Measurements from ENCODE around the gene ACP2. TPM values are rescaled to one million over a fixed set of nuclear protein-coding genes. Genes with fewer than 3 reads are reported as not detected.
"Not testable (repeated sequence)": the region's sequence is repeated elsewhere in the genome, so short reads cannot be mapped to it uniquely, and the experiment has no call there.

ACP2 gene
- total and polyA plus RNA-seq, 7 donors = 7.1 to 19.0 (median 16.4) TPM

GRCh38 chr11:47204637-47204989 lies 44.0 kb downstream of the ACP2 start:
- DNase-seq (no peak), ATAC-seq (no peak)
- Histone ChIP-seq H3K27me3 (ENCODE audit: insufficient read depth in 3 of 3, low read length in 2 of 3) (no peaks in the 10 kb centered on the region), H3K9me3 (no peaks in the 10 kb centered on the region), H3K36me3 (ENCODE audit: insufficient read depth in 1 of 2, low read depth in 1 of 2) (no peaks in the 10 kb centered on the region), H3K4me1 (no peaks in the 10 kb centered on the region), H3K27ac (no peak overlapping the region), H3K4me3 (no peak overlapping the region)
- TF ChIP-seq CTCF (IDR thresholded peaks at IDR 0.05) = no peak
- WGBS, 3 donors = 61 to 77% (median 76%) methylated on average over 2 of the region's 2 CpGs
- intact Hi-C loops (cut with DNase I) = no loop called here

GRCh38 chr11:47202576-47202975 lies 46.0 kb downstream of the ACP2 start:
- intact Hi-C loops (cut with DNase I) = no loop called here
- Histone ChIP-seq H3K4me3 (no peak overlapping the region), H3K27me3 (ENCODE audit: insufficient read depth in 3 of 3, low read length in 2 of 3) (no peaks in the 10 kb centered on the region), H3K27ac (no peak overlapping the region), H3K4me1 (no peaks in the 10 kb centered on the region), H3K36me3 (ENCODE audit: insufficient read depth in 1 of 2, low read depth in 1 of 2) (no peaks in the 10 kb centered on the region), H3K9me3 (no peaks in the 10 kb centered on the region)
- no peak for TF ChIP-seq CTCF (IDR thresholded peaks at IDR 0.05)
- DNase-seq (no peak), ATAC-seq (no peak)
- WGBS, 3 donors = 73 to 81% (median 75%) methylated on average over 5 of the region's 5 CpGs

GRCh38 chr11:47201015-47201414 lies 47.6 kb downstream of the ACP2 start:
- TF ChIP-seq CTCF (IDR thresholded peaks at IDR 0.05) = no peak
- H3K9me3 ChIP-seq = no peaks in the 10 kb centered on the region
- no peak overlapping the region for H3K4me3 ChIP-seq
- WGBS, 3 donors = 67 to 79% (median 72%) methylated on average over 4 of the region's 4 CpGs
- no peaks in the 10 kb centered on the region for H3K36me3 ChIP-seq (ENCODE audit: insufficient read depth in 1 of 2, low read depth in 1 of 2)
- H3K4me1 ChIP-seq = no peaks in the 10 kb centered on the region
- no peak for DNase-seq
- intact Hi-C loops (cut with DNase I) = no loop called here
- H3K27me3 ChIP-seq (ENCODE audit: insufficient read depth in 3 of 3, low read length in 2 of 3) = no peaks in the 10 kb centered on the region
- no peak overlapping the region for H3K27ac ChIP-seq
- ATAC-seq = no peak

GRCh38 chr11:47198161-47198560 lies 50.5 kb downstream of the ACP2 start:
- H3K36me3 ChIP-seq (ENCODE audit: insufficient read depth in 1 of 2, low read depth in 1 of 2); H3K9me3 ChIP-seq; DNase-seq; ATAC-seq; intact Hi-C loops (cut with DNase I); H3K27ac ChIP-seq; H3K4me3 ChIP-seq; H3K4me1 ChIP-seq; H3K27me3 ChIP-seq (ENCODE audit: insufficient read depth in 3 of 3, low read length in 2 of 3): not testable (repeated sequence)
- 90 to 93% (median 93%) methylated on average over 9 of the region's 9 CpGs for WGBS, 3 donors

GRCh38 chr11:47192111-47192510 lies 56.5 kb downstream of the ACP2 start:
- Histone ChIP-seq H3K9me3 (no peaks in the 10 kb centered on the region), H3K27me3 (ENCODE audit: insufficient read depth in 3 of 3, low read length in 2 of 3) (no peaks in the 10 kb centered on the region), H3K4me1 (peaks cover 18% of the 10 kb centered on the region), H3K27ac (no peak overlapping the region), H3K36me3 (ENCODE audit: insufficient read depth in 1 of 2, low read depth in 1 of 2) (no peaks in the 10 kb centered on the region), H3K4me3 (no peak overlapping the region)
- no peak for DNase-seq
- no peak for TF ChIP-seq CTCF (IDR thresholded peaks at IDR 0.05)
- intact Hi-C loops (cut with DNase I) = no loop called here
- WGBS, 3 donors = 82 to 90% (median 88%) methylated on average over 4 of the region's 4 CpGs
- no peak for ATAC-seq

- 79 to 88% (median 80%) methylated on average over 10 of the region's 10 CpGs for WGBS, 3 donors
- DNase-seq; intact Hi-C loops (cut with DNase I); H3K36me3 ChIP-seq (ENCODE audit: insufficient read depth in 1 of 2, low read depth in 1 of 2); ATAC-seq; H3K27ac ChIP-seq; H3K9me3 ChIP-seq; H3K4me3 ChIP-seq; H3K27me3 ChIP-seq (ENCODE audit: insufficient read depth in 3 of 3, low read length in 2 of 3): not testable (repeated sequence)
- H3K4me1 ChIP-seq = peaks cover 18% of the 10 kb centered on the region
Observed at GRCh38 chr11:47191137-47191536, 57.5 kb downstream of the ACP2 start.

Data from psoas muscle (tissue), 8 donors.